Smooth muscle cell (in vitro differentiated cells): Measurements from ENCODE around the gene NELL1. TPM values are rescaled to one million over a fixed set of nuclear protein-coding genes. Genes with fewer than 3 reads are reported as not detected.

Experiments
- DNase-seq: peaks from one replicate; lab custom pipeline; 2025; ENCODE audit not compliant: unreplicated experiment; lab: John Stamatoyannopoulos, UW
- H2AFZ ChIP-seq: fragments of 200-600 bp; sonication (generic); 2 replicates; pipeline ENCODE4 v1.6.0; 2016; ENCODE audit warnings: antibody characterized with exemption, low read depth, mild to moderate bottlenecking
- H3F3A ChIP-seq: fragments of 200-600 bp; sonication (generic); 2 replicates; pipeline ENCODE4 v1.6.0; 2017; ENCODE audit warnings: antibody characterized with exemption, low read depth
- H3K27ac ChIP-seq: fragments of 200-600 bp; sonication (generic); 2 replicates; pipeline ENCODE4 v1.5.1; 2016; ENCODE audit warnings: low read depth, mild to moderate bottlenecking
- H3K27me3 ChIP-seq: fragments of 200-600 bp; sonication (generic); 2 replicates; pipeline ENCODE4 v1.6.1; 2016; ENCODE audit warnings: low read depth, mild to moderate bottlenecking
- H3K36me3 ChIP-seq: fragments of 200-600 bp; sonication (generic); 2 replicates; pipeline ENCODE4 v1.5.1; 2016; ENCODE audit warnings: low read depth
- H3K4me1 ChIP-seq: fragments of 200-600 bp; sonication (generic); 2 replicates; pipeline ENCODE4 v1.5.1; 2016; ENCODE audit warnings: low read depth
- H3K4me2 ChIP-seq: fragments of 200-600 bp; sonication (generic); 2 replicates; pipeline ENCODE4 v1.6.0; 2016; ENCODE audit warnings: mild to moderate bottlenecking
- H3K4me3 ChIP-seq: fragments of 200-600 bp; sonication (generic); 2 replicates; pipeline ENCODE4 v1.5.1; 2016; ENCODE audit warnings: mild to moderate bottlenecking
- H3K79me2 ChIP-seq: fragments of 200-600 bp; sonication (generic); 2 replicates; pipeline ENCODE4 v1.6.0; 2016; ENCODE audit warnings: low read depth, mild to moderate bottlenecking
- H3K9ac ChIP-seq: fragments of 200-600 bp; sonication (generic); 2 replicates; pipeline ENCODE4 v1.6.0; 2016; ENCODE audit warnings: low read depth
- H3K9me3 ChIP-seq: fragments of 200-600 bp; sonication (generic); replicated peaks from 2 replicates; pipeline ENCODE4 v1.5.1; 2016; ENCODE audit warnings: low read depth
- H4K20me1 ChIP-seq: fragments of 200-600 bp; sonication (generic); 2 replicates; pipeline ENCODE4 v1.6.0; 2016; ENCODE audit warnings: low read depth
- WGBS: methylation state at CpG from one replicate; pipeline ENCODE4 v1.1.7; 2016; ENCODE audit warnings: low lambda C conversion rate; 5-methylcytosine and 5-hydroxymethylcytosine counted together
- polyA plus RNA-seq: library from polyadenylated mRNA; unstranded; fragments of >200 nt; fragmentation: Nextera tagmentation; extraction: Ambion mirVana; gene quantifications from 2 replicates; pipeline ENCODE4 v1.2.1, GENCODE V29; 2016
- total RNA-seq: library from RNA; depleted of rRNA; stranded (reverse); fragments of >200 nt; gene quantifications from 2 replicates; pipeline ENCODE4 v1.2.3, GENCODE V29; 2014
- TF ChIP-seq, protein P1 (sequence below): fragments of 200-600 bp; sonication (generic); IDR thresholded peaks from 2 replicates; pipeline ENCODE4 v1.5.1; 2017; ENCODE audit warnings: borderline replicate concordance, mild to moderate bottlenecking, antibody characterized with exemption; ENCODE audit not compliant: insufficient read depth, poor library complexity, severe bottlenecking

NELL1 gene
- total and polyA plus RNA-seq, 2 experiments from 2014 or later = not detected

DNA sequence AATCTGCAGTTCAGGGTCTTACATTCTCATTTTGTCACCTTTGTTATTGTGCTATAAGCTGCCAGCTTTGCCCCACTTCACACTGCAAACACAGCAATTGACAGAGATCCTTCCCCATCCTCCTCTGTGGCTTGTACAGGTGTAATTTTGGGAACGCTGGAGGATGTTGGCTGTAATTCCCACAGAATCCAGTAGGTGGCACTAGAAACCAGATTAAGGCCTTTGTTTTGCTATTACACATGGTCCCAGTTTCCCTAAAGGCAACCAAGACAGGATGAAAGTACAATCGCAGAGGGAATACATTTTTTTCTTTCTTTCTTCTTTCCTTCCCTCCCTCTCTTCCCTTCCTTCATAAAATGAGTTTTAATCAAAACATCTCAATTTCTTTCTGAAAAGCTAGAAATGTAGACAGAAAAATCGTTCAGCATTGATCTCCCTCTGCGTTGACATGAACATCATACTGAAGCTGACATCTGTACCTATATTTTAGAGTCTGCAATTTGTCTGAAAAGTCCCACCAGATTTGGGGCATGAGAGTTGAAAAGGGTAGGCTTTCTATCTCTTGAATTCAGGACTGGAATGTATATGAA, 21.3 kb upstream of the NELL1 start:
- no peak overlapping the region for H3K9ac ChIP-seq
- no peak overlapping the region for H3K4me3 ChIP-seq
- H3K27ac ChIP-seq = no peak overlapping the region
- H3K4me2 ChIP-seq = no peak overlapping the region
- no peak for DNase-seq
- no peaks in the 10 kb centered on the region for H3K9me3 ChIP-seq
- peaks cover 6% of the 10 kb centered on the region for H3K27me3 ChIP-seq
- no peaks in the 10 kb centered on the region for H3K79me2 ChIP-seq
- H3F3A ChIP-seq = no peaks in the 10 kb centered on the region
- 53% methylated on average over 4 of the region's 4 CpGs for WGBS
- H3K4me1 ChIP-seq = no peaks in the 10 kb centered on the region
- no peaks in the 10 kb centered on the region for H3K36me3 ChIP-seq
- no peak overlapping the region for H2AFZ ChIP-seq
- TF ChIP-seq, protein P1, sequence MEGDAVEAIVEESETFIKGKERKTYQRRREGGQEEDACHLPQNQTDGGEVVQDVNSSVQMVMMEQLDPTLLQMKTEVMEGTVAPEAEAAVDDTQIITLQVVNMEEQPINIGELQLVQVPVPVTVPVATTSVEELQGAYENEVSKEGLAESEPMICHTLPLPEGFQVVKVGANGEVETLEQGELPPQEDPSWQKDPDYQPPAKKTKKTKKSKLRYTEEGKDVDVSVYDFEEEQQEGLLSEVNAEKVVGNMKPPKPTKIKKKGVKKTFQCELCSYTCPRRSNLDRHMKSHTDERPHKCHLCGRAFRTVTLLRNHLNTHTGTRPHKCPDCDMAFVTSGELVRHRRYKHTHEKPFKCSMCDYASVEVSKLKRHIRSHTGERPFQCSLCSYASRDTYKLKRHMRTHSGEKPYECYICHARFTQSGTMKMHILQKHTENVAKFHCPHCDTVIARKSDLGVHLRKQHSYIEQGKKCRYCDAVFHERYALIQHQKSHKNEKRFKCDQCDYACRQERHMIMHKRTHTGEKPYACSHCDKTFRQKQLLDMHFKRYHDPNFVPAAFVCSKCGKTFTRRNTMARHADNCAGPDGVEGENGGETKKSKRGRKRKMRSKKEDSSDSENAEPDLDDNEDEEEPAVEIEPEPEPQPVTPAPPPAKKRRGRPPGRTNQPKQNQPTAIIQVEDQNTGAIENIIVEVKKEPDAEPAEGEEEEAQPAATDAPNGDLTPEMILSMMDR = peak; percentile 92
- no peaks in the 10 kb centered on the region for H4K20me1 ChIP-seq

DNA sequence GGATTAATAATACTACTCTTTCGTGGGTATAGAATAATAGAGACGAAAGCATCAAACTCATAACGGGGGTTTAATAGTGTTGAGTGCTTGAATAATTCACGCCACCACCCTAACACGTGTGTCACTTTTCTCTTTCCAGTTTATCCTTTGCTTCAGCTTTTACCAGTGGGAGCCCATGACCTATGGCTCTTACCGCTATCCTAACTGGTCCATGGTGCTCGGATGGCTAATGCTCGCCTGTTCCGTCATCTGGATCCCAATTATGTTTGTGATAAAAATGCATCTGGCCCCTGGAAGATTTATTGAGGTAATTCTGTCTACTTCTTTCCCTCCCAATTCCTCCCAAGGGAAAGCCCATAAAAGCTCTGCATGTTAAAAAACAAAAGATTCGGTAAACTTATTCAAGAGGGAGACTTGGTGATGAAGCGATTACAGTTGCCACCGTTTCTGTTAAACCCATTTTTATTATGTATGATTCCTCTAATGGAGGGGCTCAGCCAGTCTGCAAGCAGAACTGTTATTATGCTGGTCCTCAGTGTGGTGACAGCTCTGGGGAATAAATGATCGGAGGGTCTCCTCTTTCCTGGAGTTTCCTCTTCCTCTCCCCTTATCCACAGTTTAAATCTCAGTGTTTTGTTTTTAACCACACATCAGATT, 17.1 kb upstream of the NELL1 start:
- Histone ChIP-seq H3K9ac (no peak overlapping the region), H3K4me2 (no peak overlapping the region), H4K20me1 (no peaks in the 10 kb centered on the region), H3K9me3 (no peaks in the 10 kb centered on the region), H3K27me3 (peaks cover 48% of the 10 kb centered on the region), H3K27ac (no peak overlapping the region), H3K4me3 (no peak overlapping the region), H3K4me1 (no peaks in the 10 kb centered on the region), H2AFZ (no peak overlapping the region), H3F3A (no peaks in the 10 kb centered on the region), H3K79me2 (no peaks in the 10 kb centered on the region), H3K36me3 (no peaks in the 10 kb centered on the region)
- DNase-seq = no peak
- WGBS = 89% methylated on average over 13 of the region's 13 CpGs
- TF ChIP-seq, protein P1 = no peak

DNA sequence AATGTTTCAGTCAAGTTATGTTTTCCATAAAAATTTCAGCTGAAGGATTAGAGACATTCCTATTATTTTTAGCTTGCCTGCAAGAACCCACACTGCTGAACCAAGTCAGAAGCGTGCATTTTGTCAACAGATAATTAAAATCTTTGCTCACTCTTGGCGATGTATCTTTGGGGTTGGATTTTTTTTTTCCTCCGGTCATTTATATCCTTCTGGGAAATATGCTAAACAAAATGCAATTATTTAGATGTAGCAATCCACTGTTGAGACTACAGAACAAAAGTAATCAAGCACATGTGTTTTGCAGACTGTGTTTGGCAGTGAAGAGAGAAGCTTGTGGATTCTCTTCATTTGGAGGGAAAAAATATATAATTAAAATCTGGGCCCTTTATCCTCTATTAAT, 15.3 kb upstream of the NELL1 start:
- Histone ChIP-seq H3F3A (no peaks in the 10 kb centered on the region), H2AFZ (no peak overlapping the region), H3K27me3 (peaks cover 61% of the 10 kb centered on the region), H4K20me1 (no peaks in the 10 kb centered on the region), H3K4me2 (no peak overlapping the region), H3K36me3 (no peaks in the 10 kb centered on the region), H3K9ac (no peak overlapping the region), H3K27ac (no peak overlapping the region), H3K4me1 (no peaks in the 10 kb centered on the region), H3K79me2 (no peaks in the 10 kb centered on the region), H3K4me3 (no peak overlapping the region), H3K9me3 (no peaks in the 10 kb centered on the region)
- 84% methylated on average over 3 of the region's 3 CpGs for WGBS
- DNase-seq = no peak
- TF ChIP-seq, protein P1 = no peak

DNA sequence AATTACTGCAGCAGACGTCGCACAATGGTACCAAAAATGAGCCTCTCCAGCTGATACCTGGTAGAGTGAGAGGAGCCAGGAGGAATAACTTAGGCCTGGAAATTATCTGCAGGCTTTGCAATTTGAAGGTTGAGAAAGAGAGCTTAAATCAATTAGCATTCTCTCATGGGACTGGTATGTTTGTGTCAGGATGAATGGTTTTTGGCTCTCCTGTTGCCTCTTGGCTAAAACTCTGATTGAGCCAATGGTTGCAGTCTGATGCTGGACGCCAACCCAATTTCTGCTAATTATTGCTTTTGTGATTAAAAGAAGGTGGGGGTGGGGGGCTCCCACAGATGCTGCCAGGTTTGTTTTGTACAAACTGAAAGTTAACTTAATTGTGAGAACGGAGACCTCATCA, 12.5 kb upstream of the NELL1 start:
- H3K27me3 ChIP-seq = peaks cover 61% of the 10 kb centered on the region
- H3K27ac ChIP-seq = no peak overlapping the region
- no peak overlapping the region for H3K4me3 ChIP-seq
- no peak overlapping the region for H3K9ac ChIP-seq
- no peak overlapping the region for H3K4me2 ChIP-seq
- no peaks in the 10 kb centered on the region for H3K36me3 ChIP-seq
- H3F3A ChIP-seq = no peaks in the 10 kb centered on the region
- TF ChIP-seq, protein P1 = no peak
- H3K9me3 ChIP-seq = no peaks in the 10 kb centered on the region
- H3K4me1 ChIP-seq = no peaks in the 10 kb centered on the region
- no peaks in the 10 kb centered on the region for H3K79me2 ChIP-seq
- H2AFZ ChIP-seq = no peak overlapping the region
- H4K20me1 ChIP-seq = no peaks in the 10 kb centered on the region
- DNase-seq = no peak
- WGBS = 82% methylated on average over 4 of the region's 4 CpGs
